Measurements from ENCODE around the gene PSEN2.

Gene PSEN2

GRCh38 chr1:226888816-226889215, 18.4 kb downstream of the PSEN2 start:
- Histone ChIP-seq H3K9me3 (replicated peaks; ENCODE audit: low read length) (no peaks in the 10 kb centered on the region), H3K4me1 (ENCODE audit: control insufficient read depth, insufficient read depth, low read length) (peaks cover 2% of the 10 kb centered on the region), H3K4me3 (ENCODE audit: low read length) (no peak overlapping the region), H3K27me3 (ENCODE audit: control insufficient read depth, insufficient read depth, low read length) (no peaks in the 10 kb centered on the region), H3K36me3 (ENCODE audit: insufficient read depth, low read length) (peaks cover 3% of the 10 kb centered on the region), H3K9ac (ENCODE audit: low read depth, low read length) (no peak overlapping the region), H3K4me2 (ENCODE audit: low read length) (no peak overlapping the region)

GRCh38 chr1:226889616-226890330, 19.4 kb downstream of the PSEN2 start:
- Histone ChIP-seq H3K36me3 (ENCODE audit: insufficient read depth, low read length) (peaks cover 3% of the 10 kb centered on the region), H3K9me3 (replicated peaks; ENCODE audit: low read length) (no peaks in the 10 kb centered on the region), H3K27me3 (ENCODE audit: control insufficient read depth, insufficient read depth, low read length) (no peaks in the 10 kb centered on the region), H3K9ac (ENCODE audit: low read depth, low read length) (no peak overlapping the region), H3K4me3 (ENCODE audit: low read length) (no peak overlapping the region), H3K4me1 (ENCODE audit: control insufficient read depth, insufficient read depth, low read length) (peaks cover 2% of the 10 kb centered on the region), H3K4me2 (ENCODE audit: low read length) (no peak overlapping the region)

GRCh38 chr1:226890331-226891108, 20.1 kb downstream of the PSEN2 start:
- Histone ChIP-seq H3K4me1 (ENCODE audit: control insufficient read depth, insufficient read depth, low read length) (peaks cover 2% of the 10 kb centered on the region), H3K27me3 (ENCODE audit: control insufficient read depth, insufficient read depth, low read length) (no peaks in the 10 kb centered on the region), H3K9me3 (replicated peaks; ENCODE audit: low read length) (no peaks in the 10 kb centered on the region), H3K9ac (ENCODE audit: low read depth, low read length) (no peak overlapping the region), H3K4me3 (ENCODE audit: low read length) (no peak overlapping the region), H3K36me3 (ENCODE audit: insufficient read depth, low read length) (peaks cover 3% of the 10 kb centered on the region), H3K4me2 (ENCODE audit: low read length) (no peak overlapping the region)

GRCh38 chr1:226891346-226891745, 20.9 kb downstream of the PSEN2 start:
- peaks cover 2% of the 10 kb centered on the region for H3K4me1 ChIP-seq (ENCODE audit: control insufficient read depth, insufficient read depth, low read length)
- no peak overlapping the region for H3K4me3 ChIP-seq (ENCODE audit: low read length)
- no peak overlapping the region for H3K4me2 ChIP-seq (ENCODE audit: low read length)
- H3K36me3 ChIP-seq (ENCODE audit: insufficient read depth, low read length), result peaks cover 3% of the 10 kb centered on the region
- no peaks in the 10 kb centered on the region for H3K27me3 ChIP-seq (ENCODE audit: control insufficient read depth, insufficient read depth, low read length)
- no peaks in the 10 kb centered on the region for H3K9me3 ChIP-seq (replicated peaks; ENCODE audit: low read length)
- no peak overlapping the region for H3K9ac ChIP-seq (ENCODE audit: low read depth, low read length)

- Histone ChIP-seq H3K9me3 (replicated peaks; ENCODE audit: low read length) (no peaks in the 10 kb centered on the region), H3K27me3 (ENCODE audit: control insufficient read depth, insufficient read depth, low read length) (no peaks in the 10 kb centered on the region), H3K36me3 (ENCODE audit: insufficient read depth, low read length) (peaks cover 3% of the 10 kb centered on the region), H3K4me1 (ENCODE audit: control insufficient read depth, insufficient read depth, low read length) (peaks cover 2% of the 10 kb centered on the region), H3K4me3 (ENCODE audit: low read length) (no peak overlapping the region), H3K4me2 (ENCODE audit: low read length) (no peak overlapping the region), H3K9ac (ENCODE audit: low read depth, low read length) (no peak overlapping the region)
Observed at GRCh38 chr1:226891846-226892523, 21.6 kb downstream of the PSEN2 start.

GRCh38 chr1:226892524-226892875, 22.1 kb downstream of the PSEN2 start:
- Histone ChIP-seq H3K9ac (ENCODE audit: low read depth, low read length) (no peak overlapping the region), H3K9me3 (replicated peaks; ENCODE audit: low read length) (no peaks in the 10 kb centered on the region), H3K4me2 (ENCODE audit: low read length) (no peak overlapping the region)

GRCh38 chr1:226893936-226894335, 23.5 kb downstream of the PSEN2 start:
- Histone ChIP-seq H3K27me3 (ENCODE audit: control insufficient read depth, insufficient read depth, low read length) (no peaks in the 10 kb centered on the region), H3K4me2 (ENCODE audit: low read length) (no peak overlapping the region), H3K4me1 (ENCODE audit: control insufficient read depth, insufficient read depth, low read length) (peaks cover 2% of the 10 kb centered on the region), H3K36me3 (ENCODE audit: insufficient read depth, low read length) (peaks cover 3% of the 10 kb centered on the region), H3K4me3 (ENCODE audit: low read length) (no peak overlapping the region), H3K9me3 (replicated peaks; ENCODE audit: low read length) (no peaks in the 10 kb centered on the region), H3K9ac (ENCODE audit: low read depth, low read length) (no peak overlapping the region)

More at GRCh38 chr1:226892524-226892875, 22.1 kb downstream of the PSEN2 start:
- no peak overlapping the region for H3K4me3 ChIP-seq (ENCODE audit: low read length)
- H3K36me3 ChIP-seq (ENCODE audit: insufficient read depth, low read length), result peaks cover 3% of the 10 kb centered on the region
- H3K4me1 ChIP-seq (ENCODE audit: control insufficient read depth, insufficient read depth, low read length), result peaks cover 2% of the 10 kb centered on the region
- no peaks in the 10 kb centered on the region for H3K27me3 ChIP-seq (ENCODE audit: control insufficient read depth, insufficient read depth, low read length)

- Histone ChIP-seq H3K4me1 (ENCODE audit: control insufficient read depth, insufficient read depth, low read length) (peaks cover 2% of the 10 kb centered on the region), H3K9me3 (replicated peaks; ENCODE audit: low read length) (no peaks in the 10 kb centered on the region), H3K9ac (ENCODE audit: low read depth, low read length) (no peak overlapping the region), H3K36me3 (ENCODE audit: insufficient read depth, low read length) (peaks cover 3% of the 10 kb centered on the region), H3K27me3 (ENCODE audit: control insufficient read depth, insufficient read depth, low read length) (no peaks in the 10 kb centered on the region), H3K4me2 (ENCODE audit: low read length) (no peak overlapping the region), H3K4me3 (ENCODE audit: low read length) (no peak overlapping the region)
Observed at GRCh38 chr1:226894826-226895225, 24.4 kb downstream of the PSEN2 start.

- no peak overlapping the region for H3K4me3 ChIP-seq (ENCODE audit: low read length)
- H3K9ac ChIP-seq (ENCODE audit: low read depth, low read length), result no peak overlapping the region
- H3K4me2 ChIP-seq (ENCODE audit: low read length), result no peak overlapping the region
- peaks cover 3% of the 10 kb centered on the region for H3K36me3 ChIP-seq (ENCODE audit: insufficient read depth, low read length)
- H3K9me3 ChIP-seq (replicated peaks; ENCODE audit: low read length), result no peaks in the 10 kb centered on the region
- peaks cover 2% of the 10 kb centered on the region for H3K4me1 ChIP-seq (ENCODE audit: control insufficient read depth, insufficient read depth, low read length)
- H3K27me3 ChIP-seq (ENCODE audit: control insufficient read depth, insufficient read depth, low read length), result no peaks in the 10 kb centered on the region
Observed at GRCh38 chr1:226895644-226896043, 25.2 kb downstream of the PSEN2 start.

GRCh38 chr1:226898246-226898645, 27.8 kb downstream of the PSEN2 start:
- no peak overlapping the region for H3K4me3 ChIP-seq (ENCODE audit: low read length)
- no peaks in the 10 kb centered on the region for H3K9me3 ChIP-seq (replicated peaks; ENCODE audit: low read length)
- no peak overlapping the region for H3K9ac ChIP-seq (ENCODE audit: low read depth, low read length)
- H3K4me1 ChIP-seq (ENCODE audit: control insufficient read depth, insufficient read depth, low read length), result no peaks in the 10 kb centered on the region
- H3K4me2 ChIP-seq (ENCODE audit: low read length), result no peak overlapping the region
- no peaks in the 10 kb centered on the region for H3K27me3 ChIP-seq (ENCODE audit: control insufficient read depth, insufficient read depth, low read length)
- no peaks in the 10 kb centered on the region for H3K36me3 ChIP-seq (ENCODE audit: insufficient read depth, low read length)

GRCh38 chr1:226901421-226901820, 31.0 kb downstream of the PSEN2 start:
- Histone ChIP-seq H3K4me1 (ENCODE audit: control insufficient read depth, insufficient read depth, low read length) (peaks cover 6% of the 10 kb centered on the region), H3K4me3 (ENCODE audit: low read length) (no peak overlapping the region), H3K9me3 (replicated peaks; ENCODE audit: low read length) (no peaks in the 10 kb centered on the region), H3K4me2 (ENCODE audit: low read length) (no peak overlapping the region), H3K36me3 (ENCODE audit: insufficient read depth, low read length) (no peaks in the 10 kb centered on the region), H3K27me3 (ENCODE audit: control insufficient read depth, insufficient read depth, low read length) (no peaks in the 10 kb centered on the region), H3K9ac (ENCODE audit: low read depth, low read length) (no peak overlapping the region)

Data from skeletal muscle satellite cell (primary cell).